IMR-90 (cell line): Measurements from ENCODE around the gene F13A1. TPM values are rescaled to one million over a fixed set of nuclear protein-coding genes. Genes with fewer than 3 reads are reported as not detected.

Experiments
- ATAC-seq: fragments of 200-7000 bp; cut with Tn5 transposase; 2 replicates; pipeline ENCODE4 v1.9.1; 2020; ENCODE audit warnings: low read depth, mild to moderate bottlenecking, moderate library complexity
- BruUV-seq: library from RNA; stranded (reverse); fragments of 400-500 nt; replicated peaks from 2 replicates; lab custom pipeline; 2021; lab: Mats Ljungman, UMichigan
- CTCF ChIA-PET: fragments of 300-600 bp; formaldehyde crosslinking; extraction: SDS; loops from one replicate; lab custom pipeline; 2021; ENCODE audit warnings: antibody characterized with exemption; lab: Yijun Ruan, JAX
- POLR2A ChIA-PET: fragments of 300-600 bp; sonication (Branson Sonifier 250); formaldehyde crosslinking; loops from one replicate; lab custom pipeline; 2022; ENCODE audit warnings: antibody characterized with exemption; ENCODE audit not compliant: unreplicated experiment; lab: Charles Lee
- DNase-seq: peaks from one replicate; pipeline ENCODE4 v3.0.0; 2013
- H2AFZ ChIP-seq: replicated peaks from 2 replicates; pipeline ENCODE3; 2013; ENCODE audit warnings: low read length, mild to moderate bottlenecking; ENCODE audit not compliant: poor library complexity
- H2AK5ac ChIP-seq: 2 replicates; pipeline ENCODE4 v1.6.1; 2013; ENCODE audit warnings: low read depth, low read length, inconsistent platforms
- H2AK9ac ChIP-seq: replicated peaks from 2 replicates; pipeline ENCODE3; 2013; ENCODE audit warnings: mild to moderate bottlenecking, low read depth, low read length, moderate library complexity; ENCODE audit not compliant: poor library complexity
- H2BK120ac ChIP-seq: 2 replicates; pipeline ENCODE4 v1.6.1; 2013; ENCODE audit warnings: low read depth, low read length, inconsistent platforms
- H2BK15ac ChIP-seq: 3 replicates; pipeline ENCODE4 v1.6.1; 2013; ENCODE audit warnings: low read depth, low read length, inconsistent platforms
- H2BK20ac ChIP-seq: 2 replicates; pipeline ENCODE4 v1.6.1; 2013; ENCODE audit warnings: low read depth, mild to moderate bottlenecking, inconsistent platforms, low read length, moderate library complexity
- H2BK5ac ChIP-seq: 2 replicates; pipeline ENCODE4 v1.6.1; 2013; ENCODE audit warnings: mild to moderate bottlenecking, low read depth, low read length, inconsistent platforms; ENCODE audit not compliant: poor library complexity, severe bottlenecking
- H3K14ac ChIP-seq: replicated peaks from 2 replicates; pipeline ENCODE4 v1.6.1; 2013; ENCODE audit warnings: low read depth, low read length, inconsistent platforms
- H3K18ac ChIP-seq: 2 replicates; pipeline ENCODE4 v1.6.1; 2013; ENCODE audit warnings: low read depth, low read length, control low read depth
- H3K23ac ChIP-seq: 2 replicates; pipeline ENCODE4 v1.6.1; 2013; ENCODE audit warnings: low read depth, low read length, inconsistent platforms
- H3K27ac ChIP-seq: 2 replicates; pipeline ENCODE4 v1.5.1; 2013; ENCODE audit warnings: mild to moderate bottlenecking, control low read depth, low read length; ENCODE audit not compliant: insufficient read depth
- H3K27me3 ChIP-seq: 2 replicates; pipeline ENCODE4 v1.6.1; 2013; ENCODE audit warnings: low read length; ENCODE audit not compliant: control insufficient read depth, insufficient read depth
- H3K36me3 ChIP-seq: 2 replicates; pipeline ENCODE4 v1.6.1; 2013; ENCODE audit warnings: low read length, mixed read lengths; ENCODE audit not compliant: control insufficient read depth, insufficient read depth
- H3K4ac ChIP-seq: 2 replicates; pipeline ENCODE4 v1.6.1; 2013; ENCODE audit warnings: low read depth, low read length, inconsistent platforms
- H3K4me1 ChIP-seq: 2 replicates; pipeline ENCODE4 v1.6.1; 2013; ENCODE audit warnings: low read length, mixed read lengths; ENCODE audit not compliant: control insufficient read depth, insufficient read depth
- H3K4me2 ChIP-seq: 2 replicates; pipeline ENCODE4 v1.6.1; 2013; ENCODE audit warnings: low read depth, mild to moderate bottlenecking, control low read depth, low read length, moderate library complexity
- H3K4me3 ChIP-seq: 2 replicates; pipeline ENCODE4 v1.5.1; 2013; ENCODE audit warnings: low read depth, mild to moderate bottlenecking, control low read depth, low read length, moderate library complexity; ENCODE audit not compliant: insufficient read depth
- H3K56ac ChIP-seq: 2 replicates; pipeline ENCODE4 v1.6.1; 2013; ENCODE audit warnings: low read length, inconsistent platforms; ENCODE audit not compliant: insufficient read depth; ENCODE audit errors: extremely low read depth
- H3K79me1 ChIP-seq, 2 experiments: 2 replicates each; pipeline ENCODE4 v1.6.1; 2013; ENCODE audit warnings: low read length in 2 of 2, inconsistent platforms in 1 of 2, low read depth in 1 of 2
- H3K9ac ChIP-seq: 2 replicates; pipeline ENCODE4 v1.6.1; 2013; ENCODE audit warnings: low read depth, low read length, control low read depth
- H3K9me1 ChIP-seq: 2 replicates; pipeline ENCODE4 v1.6.1; 2013; ENCODE audit warnings: low read length, inconsistent platforms; ENCODE audit not compliant: insufficient read depth
- H3K9me3 ChIP-seq: 2 replicates; pipeline ENCODE4 v1.6.1; 2013; ENCODE audit warnings: low read length; ENCODE audit not compliant: control insufficient read depth, insufficient read depth
- H4K20me1 ChIP-seq: 2 replicates; pipeline ENCODE4 v1.6.1; 2013; ENCODE audit warnings: low read length, inconsistent platforms; ENCODE audit not compliant: insufficient read depth
- H4K5ac ChIP-seq: 2 replicates; pipeline ENCODE4 v1.6.1; 2013; ENCODE audit warnings: mild to moderate bottlenecking, low read depth, low read length, control low read depth
- H4K8ac ChIP-seq, 2 experiments: 2 replicates each; pipeline ENCODE4 v1.6.1; 2013; ENCODE audit warnings: low read depth in 2 of 2, low read length in 2 of 2, control low read depth in 1 of 2, inconsistent platforms in 1 of 2
- H4K91ac ChIP-seq: 2 replicates; pipeline ENCODE4 v1.6.1; 2013; ENCODE audit warnings: low read depth, low read length, inconsistent platforms; ENCODE audit not compliant: insufficient read depth
- BHLHE40 ChIP-seq: fragments of 150-350 bp; IDR thresholded peaks from 2 replicates; pipeline ENCODE4 v1.6.1; 2016; ENCODE audit warnings: mild to moderate bottlenecking, low read depth, low read length
- CEBPB ChIP-seq: IDR thresholded peaks from 2 replicates; pipeline ENCODE4 v1.6.1; 2012; ENCODE audit warnings: low read depth, low read length, improper control_type of control experiment
- CHD1 ChIP-seq: IDR thresholded peaks from 2 replicates; pipeline ENCODE4 v1.6.1; 2012; ENCODE audit warnings: low read depth, low read length, improper control_type of control experiment
- CTCF ChIP-seq: conservative IDR thresholded peaks from 2 replicates; pipeline ENCODE4 v1.5.1; 2012; ENCODE audit warnings: mild to moderate bottlenecking, low read depth, low read length, improper control_type of control experiment
- ELK1 ChIP-seq: fragments of 150-350 bp; IDR thresholded peaks from 2 replicates; pipeline ENCODE4 v1.6.1; 2016; ENCODE audit warnings: low read depth, mild to moderate bottlenecking, low read length, moderate library complexity, borderline replicate concordance
- FOS ChIP-seq: fragments of 150-350 bp; IDR thresholded peaks from 2 replicates; pipeline ENCODE4 v1.6.1; 2016; ENCODE audit warnings: low read depth, low read length
- MAFK ChIP-seq: IDR thresholded peaks from 2 replicates; pipeline ENCODE4 v1.6.1; 2012; ENCODE audit warnings: low read depth, low read length, improper control_type of control experiment
- MAZ ChIP-seq: IDR thresholded peaks from 2 replicates; pipeline ENCODE4 v1.6.1; 2012; ENCODE audit warnings: low read depth, mild to moderate bottlenecking, low read length, improper control_type of control experiment, moderate library complexity, borderline replicate concordance
- MXI1 ChIP-seq: IDR thresholded peaks from 2 replicates; pipeline ENCODE4 v1.6.1; 2012; ENCODE audit warnings: low read depth, mild to moderate bottlenecking, low read length, moderate library complexity, borderline replicate concordance
- NFE2L2 ChIP-seq: fragments of 150-350 bp; IDR thresholded peaks from 2 replicates; pipeline ENCODE4 v1.6.1; 2016; ENCODE audit warnings: low read depth, mild to moderate bottlenecking, low read length
- POLR2A ChIP-seq: IDR thresholded peaks from 2 replicates; pipeline ENCODE4 v1.6.1; 2012; ENCODE audit warnings: mild to moderate bottlenecking, low read depth, low read length
- RAD21 ChIP-seq: IDR thresholded peaks from 2 replicates; pipeline ENCODE4 v1.6.1; 2012; ENCODE audit warnings: low read length, improper control_type of control experiment
- RCOR1 ChIP-seq: IDR thresholded peaks from 2 replicates; pipeline ENCODE4 v1.6.1; 2012; ENCODE audit warnings: mild to moderate bottlenecking, low read length, improper control_type of control experiment; ENCODE audit not compliant: insufficient replicate concordance
- RFX5 ChIP-seq: IDR thresholded peaks from 2 replicates; pipeline ENCODE4 v1.8.0; 2012; ENCODE audit warnings: low read depth, mild to moderate bottlenecking, low read length, moderate library complexity
- SMC3 ChIP-seq: fragments of 150-350 bp; IDR thresholded peaks from 2 replicates; pipeline ENCODE4 v1.6.1; 2016; ENCODE audit warnings: low read depth, mild to moderate bottlenecking, antibody characterized with exemption, low read length, moderate library complexity
- USF2 ChIP-seq: fragments of 150-350 bp; IDR thresholded peaks from 2 replicates; pipeline ENCODE4 v1.6.1; 2017; ENCODE audit warnings: mild to moderate bottlenecking, antibody characterized with exemption, low read length, low read depth
- WGBS, 2 experiments: methylation state at CpG; one replicate each; pipeline versions ENCODE4 v1.1.5 to v1.1.7; 2013; ENCODE audit warnings: missing lambda C conversion rate in 2 of 2; ENCODE audit not compliant: insufficient read length in 1 of 2; ENCODE audit errors: extremely low coverage in 2 of 2; 5-methylcytosine and 5-hydroxymethylcytosine counted together
- dilution Hi-C: fragments of 300-500 bp; cut with HindIII; formaldehyde crosslinking; loops from one replicate; pipeline ENCODE4 v1.14.3; 2018; ENCODE audit warnings: low sequenced_read_pairs; ENCODE audit not compliant: unreplicated experiment
- in situ Hi-C: fragments of 300-500 bp; cut with MboI; formaldehyde crosslinking; loops from 3 replicates; pipeline ENCODE4 v1.14.3; 2019; ENCODE audit warnings: low sequenced_read_pairs, inconsistent platforms, mixed read lengths
- intact Hi-C: fragments of 100-400 bp; cut with micrococcal nuclease; formaldehyde crosslinking; loops from 2 replicates; pipeline ENCODE4 v1.10.0; 2022
- polyA plus RNA-seq, 3 experiments: library from polyadenylated mRNA; depleted of rRNA; stranded (reverse); fragments of >200 nt; gene quantifications; 2 replicates each; pipeline ENCODE4 v1.2.3, GENCODE V29; 2012; ENCODE audit warnings: low replicate concordance in 1 of 3
- total RNA-seq: library from RNA; depleted of rRNA; stranded (reverse); fragments of >200 nt; gene quantifications from 2 replicates; pipeline ENCODE4 v1.2.3, GENCODE V29; 2012

F13A1 gene
- total and polyA plus RNA-seq, 2 of the 4 experiments (the other 2 are of a cell fraction) = not detected

- Histone ChIP-seq H4K5ac (no peak overlapping the region), H2BK120ac (no peak overlapping the region), H3K4me2 (no peak overlapping the region), H3K27ac (no peak overlapping the region), H3K4ac (no peak overlapping the region), H3K9me1 (no peaks in the 10 kb centered on the region), H4K20me1 (no peaks in the 10 kb centered on the region), H2AFZ (no peak overlapping the region), H4K91ac (no peak overlapping the region), H3K4me1 (no peaks in the 10 kb centered on the region), H3K79me1 (no peaks in the 10 kb centered on the region), H2BK5ac (no peak overlapping the region), H2AK5ac (no peak overlapping the region), H4K8ac (no peak overlapping the region), H3K9me3 (peaks cover 33% of the 10 kb centered on the region), H3K14ac (no peak overlapping the region), H3K56ac (no peak overlapping the region), H3K23ac (no peak overlapping the region), H2BK20ac (no peak overlapping the region), H2BK15ac (no peak overlapping the region), H3K27me3 (no peaks in the 10 kb centered on the region), H3K9ac (no peak overlapping the region), H2AK9ac (no peak overlapping the region), H3K4me3 (no peak overlapping the region), H3K36me3 (no peaks in the 10 kb centered on the region), H3K18ac (no peak overlapping the region)
- intact Hi-C loops = no loop called here
- dilution Hi-C loops = no loop called here
- no TSS peak for BruUV-seq
- WGBS, 2 experiments = no CpG with 5 or more reads among the region's 1 CpG
- in situ Hi-C loops = no loop called here
- no peak for DNase-seq
- ChIA-PET POLR2A (no interaction called here), CTCF (no interaction called here)
- TF ChIP-seq MAFK = no peak
- TF ChIP-seq CEBPB = no peak
- TF ChIP-seq CHD1 = no peak
- no peak for TF ChIP-seq NFE2L2
- no peak for TF ChIP-seq RFX5
- TF ChIP-seq RAD21 = no peak
- TF ChIP-seq MXI1 = no peak
- no peak for TF ChIP-seq POLR2A
- TF ChIP-seq CTCF = no peak
- TF ChIP-seq ELK1 = no peak
- no peak for TF ChIP-seq SMC3
- no peak for TF ChIP-seq RCOR1
- TF ChIP-seq FOS = no peak
- TF ChIP-seq BHLHE40 = no peak
- TF ChIP-seq USF2 = no peak
- no peak for TF ChIP-seq MAZ
- no peak for ATAC-seq
These were observed 151.3 kb downstream of the F13A1 start for GRCh38 chr6:6169141-6169540.
